Measurements from ENCODE around the gene PCSK7. TPM values are rescaled to one million over a fixed set of nuclear protein-coding genes. Genes with fewer than 3 reads are reported as not detected.
A peak's percentile ranks its signal among the peaks of the same experiment; 100 is the strongest.

The PCSK7 gene
- total and polyA plus RNA-seq, 2 of the 4 experiments (the other 2 are of a cell fraction), result 35.8 to 54.3 TPM

- peak overlapping the region; percentile 91; the same call in 1 of the 2 replicates for H3K23ac ChIP-seq (ENCODE audit: low read depth, low read length)
- intact Hi-C loops (cut with micrococcal nuclease) (no loop called here), in situ Hi-C loops (cut with MboI; ENCODE audit: low sequenced_read_pairs) (no loop called here), dilution Hi-C loops (cut with HindIII; ENCODE audit: low sequenced_read_pairs, unreplicated experiment) (no loop called here)
- peaks cover 58% of the 10 kb centered on the region for H4K20me1 ChIP-seq (ENCODE audit: insufficient read depth, low read length)
- no TSS peak for BruUV-seq (replicated peaks)
- WGBS, 2 experiments (ENCODE audit: extremely low coverage in 2 of 2, insufficient read length in 1 of 2), result 93% methylated on average over 3 of the region's 10 CpGs; no CpG with 5 or more reads in 1 of the 2 experiments
- 0 out of 2 replicates have a peak overlapping the region, but pooled peaks have one; percentile 13 for H2AK5ac ChIP-seq (ENCODE audit: low read depth, low read length)
- H3K4me2 ChIP-seq (ENCODE audit: low read depth, low read length), result peak overlapping the region; percentile 80
- peak overlapping the region; percentile 11 for H3K27ac ChIP-seq (ENCODE audit: insufficient read depth, low read length)
- H3K56ac ChIP-seq (ENCODE audit: extremely low read depth, insufficient read depth, low read length), result no peak overlapping the region
- POLR2A ChIA-PET (ENCODE audit: unreplicated experiment), result interaction anchor here (0.9 to 1.8 kb wide), 2 partner anchors 19 to 57 kb away, joined by 4 to 6 read pairs; no protein-coding TSS in a partner anchor
- no peak for ATAC-seq (ENCODE audit: low read depth)
- peaks cover 26% of the 10 kb centered on the region for H3K9me1 ChIP-seq (ENCODE audit: insufficient read depth, low read length)
- H3K4me3 ChIP-seq (ENCODE audit: insufficient read depth, low read depth, low read length), result peak overlapping the region; percentile 49; the same call in 1 of the 2 replicates
- peaks cover 45% of the 10 kb centered on the region for H3K36me3 ChIP-seq (ENCODE audit: control insufficient read depth, insufficient read depth, low read length)
- TF ChIP-seq CHD1 (IDR thresholded peaks at IDR 0.05; ENCODE audit: low read depth, low read length) (no peak), CEBPB (IDR thresholded peaks at IDR 0.05; ENCODE audit: low read depth, low read length) (no peak), RCOR1 (IDR thresholded peaks at IDR 0.05; ENCODE audit: insufficient replicate concordance, low read length) (no peak), USF2 (IDR thresholded peaks at IDR 0.05; ENCODE audit: low read depth, low read length) (no peak), MXI1 (IDR thresholded peaks at IDR 0.05; ENCODE audit: borderline replicate concordance, low read depth, low read length) (no peak), SMC3 (IDR thresholded peaks at IDR 0.05; ENCODE audit: low read depth, low read length) (no peak), BHLHE40 (IDR thresholded peaks at IDR 0.05; ENCODE audit: low read depth, low read length) (no peak), MAZ (IDR thresholded peaks at IDR 0.05; ENCODE audit: borderline replicate concordance, low read depth, low read length) (no peak), MAFK (IDR thresholded peaks at IDR 0.05; ENCODE audit: low read depth, low read length) (no peak), RFX5 (IDR thresholded peaks at IDR 0.05; ENCODE audit: low read depth, low read length) (no peak), NFE2L2 (IDR thresholded peaks at IDR 0.05; ENCODE audit: low read depth, low read length) (no peak)
- CTCF ChIA-PET, result interaction anchor here (0.9 kb wide), 1 partner anchor 19 kb away, joined by 4 read pairs; no protein-coding TSS in a partner anchor
- peak overlapping the region; percentile 83 for H2BK5ac ChIP-seq (ENCODE audit: low read depth, low read length, poor library complexity, severe bottlenecking)
- H2AK9ac ChIP-seq (replicated peaks; ENCODE audit: low read depth, low read length, poor library complexity), result peak overlapping the region; percentile 76
- H4K91ac ChIP-seq (ENCODE audit: insufficient read depth, low read depth, low read length), result peak overlapping the region; percentile 9; the same call in 1 of the 2 replicates
- H3K27me3 ChIP-seq (ENCODE audit: control insufficient read depth, insufficient read depth, low read length), result no peaks in the 10 kb centered on the region
- H4K5ac ChIP-seq (ENCODE audit: low read depth, low read length), result no peak overlapping the region
- H2BK20ac ChIP-seq (ENCODE audit: low read depth, low read length), result no peak overlapping the region
- H4K8ac ChIP-seq (ENCODE audit: low read depth in 2 of 2, low read length in 2 of 2), result peak overlapping the region in 1 of 2 experiments; percentile 26; a peak in 1 of 4 replicates
- H3K79me1 ChIP-seq (ENCODE audit: low read depth in 1 of 2, low read length in 2 of 2), result peaks cover 26 to 56% of the 10 kb centered on the region in 2 experiments
- DNase-seq, result no peak
- peaks cover 40% of the 10 kb centered on the region for H3K4me1 ChIP-seq (ENCODE audit: control insufficient read depth, insufficient read depth, low read length)
- peak overlapping the region; percentile 45 for H3K14ac ChIP-seq (replicated peaks; ENCODE audit: low read depth, low read length)
- H3K9ac ChIP-seq (ENCODE audit: low read depth, low read length), result no peak overlapping the region; the same call in 1 of the 2 replicates
- H2BK120ac ChIP-seq (ENCODE audit: low read depth, low read length), result no peak overlapping the region
- H3K4ac ChIP-seq (ENCODE audit: low read depth, low read length), result peak overlapping the region; percentile 20; the same call in 1 of the 2 replicates
- peak overlapping the region; percentile 22 for H2AFZ ChIP-seq (replicated peaks; ENCODE audit: low read length, poor library complexity)
- no peak overlapping the region for H2BK15ac ChIP-seq (ENCODE audit: low read depth, low read length)
- no peak overlapping the region for H3K18ac ChIP-seq (ENCODE audit: low read depth, low read length)
- no peaks in the 10 kb centered on the region for H3K9me3 ChIP-seq (ENCODE audit: control insufficient read depth, insufficient read depth, low read length)
Observed at GRCh38 chr11:117203069-117203407, 28.8 kb downstream of the PCSK7 start.
